Stimulated activated CD8-positive, alpha-beta memory T cell treated with anti-CD3 and anti-CD28 coated beads, Interleukin-15, amount 100 ng/mL, for 24 hours (primary cell): Measurements from ENCODE around the gene COG5.

Experiments
- DNase-seq: peaks from one replicate; pipeline ENCODE4 v3.0.0-alpha.2; 2020; ENCODE audit warnings: low read depth

The COG5 gene

DNA sequence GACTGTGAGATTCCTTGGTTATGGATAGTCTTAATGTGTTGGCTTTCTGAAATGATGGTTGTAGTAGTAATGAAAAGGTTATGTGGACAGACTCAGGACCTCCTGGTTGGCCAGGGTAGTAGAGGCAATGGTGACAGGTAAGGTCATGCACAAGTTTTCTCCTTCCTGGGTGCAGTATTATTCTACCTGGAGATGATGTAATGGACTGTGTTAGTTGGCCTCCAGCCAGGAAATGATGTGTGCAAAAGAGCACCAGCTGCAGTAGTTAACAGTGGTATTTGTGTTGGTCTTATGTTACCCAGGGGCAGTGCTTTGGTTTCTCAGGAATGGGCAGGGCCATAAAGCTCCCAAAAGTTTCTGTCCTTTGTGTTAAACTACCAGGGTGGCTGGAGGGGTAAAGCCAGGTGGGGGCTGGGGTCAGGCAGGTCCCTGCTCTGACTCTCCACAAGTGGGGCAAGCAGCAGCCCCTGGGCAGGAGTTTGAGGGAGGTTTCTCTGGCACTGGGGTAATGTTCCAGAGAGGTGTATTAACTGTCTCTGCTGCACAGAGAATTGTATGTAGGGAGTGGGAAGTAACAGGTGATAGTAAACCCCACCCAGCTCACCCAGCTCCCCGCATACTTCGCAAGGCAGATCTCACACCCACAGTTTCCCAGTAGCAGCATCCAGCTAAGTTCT lies 57.6 kb downstream of the COG5 start:
- DNase-seq = no peak

DNA sequence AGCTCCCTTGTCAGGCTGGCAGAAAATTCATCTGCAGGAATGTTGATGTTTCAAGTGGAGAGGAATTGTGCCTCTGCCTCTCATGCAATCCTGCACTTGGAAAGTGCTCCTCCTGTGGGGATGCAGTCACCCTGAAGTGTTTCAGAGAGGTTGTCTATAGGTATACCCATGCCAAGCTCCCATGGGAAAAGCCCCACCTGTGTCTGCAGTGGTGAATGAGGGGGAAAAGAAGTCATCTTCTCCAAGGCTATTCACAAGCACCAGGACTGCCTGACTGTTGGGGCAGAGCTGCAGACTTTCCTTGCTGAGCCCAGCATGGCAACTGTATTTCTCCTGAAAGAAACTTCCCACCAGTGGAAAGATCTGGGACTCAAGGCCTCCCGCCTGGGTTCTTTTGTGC lies 58.4 kb downstream of the COG5 start:
- DNase-seq = no peak

DNA sequence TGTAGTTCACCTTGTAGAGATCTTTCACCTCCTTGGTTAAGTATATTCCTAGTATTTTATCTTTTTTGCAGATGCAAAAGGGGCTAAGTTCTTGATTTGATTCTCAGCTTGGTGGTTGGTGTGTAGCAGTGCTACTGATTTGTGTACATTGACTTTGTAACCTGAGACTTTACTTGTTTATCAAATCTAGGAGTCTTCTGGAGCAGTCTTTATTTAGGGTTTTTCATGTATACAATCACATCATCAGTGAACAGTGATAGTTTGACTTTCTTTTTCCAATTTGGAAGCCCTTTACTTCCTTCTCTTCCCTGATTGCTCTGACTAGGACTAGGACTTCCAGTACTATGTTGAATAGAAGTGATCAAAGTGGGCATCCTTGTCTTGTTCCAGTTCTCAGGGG lies 60.0 kb downstream of the COG5 start:
- DNase-seq = no peak

DNA sequence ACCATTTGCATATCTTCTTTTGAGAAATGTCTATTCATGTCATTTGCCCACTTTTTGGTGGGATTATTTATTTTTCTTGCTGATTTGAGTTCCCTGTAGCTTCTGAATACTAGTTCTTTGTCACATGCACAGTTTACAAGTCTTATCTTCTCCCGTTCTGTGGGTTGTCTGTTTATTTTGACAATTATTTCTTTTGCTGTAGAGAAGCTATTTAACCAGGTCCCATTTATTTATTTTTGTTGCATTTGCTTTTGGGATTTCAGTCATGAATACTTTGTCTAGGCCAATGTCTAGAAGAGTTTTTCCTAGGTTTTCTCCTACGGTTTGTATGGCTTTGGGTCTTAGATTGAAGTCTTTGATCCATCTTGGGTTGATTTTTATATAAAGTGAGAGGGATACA lies 60.9 kb downstream of the COG5 start:
- DNase-seq = no peak

DNA sequence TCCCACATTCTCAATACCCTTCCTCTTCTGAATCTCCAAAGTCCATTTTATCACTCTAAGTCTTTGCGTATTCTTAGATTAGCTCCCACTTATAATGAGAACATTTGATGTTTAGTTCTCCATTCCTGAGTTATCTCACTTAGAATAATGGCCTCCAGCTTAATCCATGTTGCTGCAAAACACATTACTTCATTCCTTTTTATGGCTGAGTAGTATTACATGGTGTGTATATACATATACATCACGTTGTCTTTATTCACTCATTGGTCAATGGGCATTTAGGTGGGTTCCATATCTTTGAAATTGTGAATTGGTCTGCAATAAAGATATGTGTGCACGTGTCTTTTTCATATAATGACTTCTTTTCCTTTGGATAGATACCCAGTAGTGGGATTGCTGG lies 61.6 kb downstream of the COG5 start:
- no peak for DNase-seq

DNA sequence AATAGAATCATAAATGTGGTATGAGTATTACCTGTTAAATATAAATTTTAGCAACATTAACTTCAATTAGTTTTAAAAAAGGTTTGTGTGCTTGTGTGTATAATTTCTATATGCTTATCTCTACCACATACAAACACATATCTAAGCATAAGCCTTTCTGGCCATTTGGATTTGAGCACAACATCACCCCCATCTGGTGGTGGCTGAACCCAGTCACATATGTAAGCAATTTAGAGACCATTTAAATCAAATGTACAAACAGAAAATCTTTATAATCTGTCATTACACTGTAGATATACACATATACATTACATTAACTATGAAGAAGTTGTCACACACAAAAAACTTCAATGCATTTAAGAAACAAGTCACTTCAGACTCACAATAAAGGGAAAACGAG lies 62.1 kb downstream of the COG5 start:
- no peak for DNase-seq

DNA sequence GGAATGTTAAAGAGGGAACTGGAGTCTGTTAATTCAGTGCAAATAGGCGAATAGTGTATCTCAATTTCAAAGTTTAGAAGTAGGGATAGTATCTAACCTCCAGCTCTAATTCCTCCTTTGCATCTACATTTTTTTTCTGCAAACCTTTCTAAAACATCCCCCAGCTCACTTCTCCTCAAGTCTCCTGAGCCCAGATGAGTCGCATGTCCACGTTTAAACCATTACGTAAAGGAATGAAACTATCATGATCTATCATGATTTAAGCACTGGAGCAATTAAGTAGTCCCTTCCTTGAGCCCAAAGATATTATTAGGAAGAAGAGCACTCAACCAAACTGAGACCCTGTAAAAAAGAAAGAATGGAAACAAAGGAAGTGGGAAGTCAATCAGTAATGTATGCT lies 64.0 kb downstream of the COG5 start:
- no peak for DNase-seq

DNA sequence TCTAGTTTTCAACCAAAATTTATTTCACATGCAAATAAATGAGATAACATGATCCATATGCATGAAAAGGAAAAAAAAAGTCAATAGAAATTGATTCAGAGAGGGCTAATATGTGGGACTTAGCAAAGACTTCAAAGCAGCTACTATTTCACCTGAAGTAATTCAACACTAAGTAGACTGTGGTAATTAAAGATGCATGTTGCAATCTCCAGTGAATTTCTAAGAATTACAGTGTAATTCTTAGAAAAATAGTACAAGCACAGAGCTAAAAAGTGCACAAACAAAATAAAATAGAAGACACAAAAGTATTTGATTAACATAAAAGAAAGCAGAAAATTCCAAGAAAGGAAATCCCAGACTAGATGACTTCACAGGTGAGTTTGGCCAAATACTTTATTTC lies 68.2 kb downstream of the COG5 start:
- DNase-seq = no peak

DNA sequence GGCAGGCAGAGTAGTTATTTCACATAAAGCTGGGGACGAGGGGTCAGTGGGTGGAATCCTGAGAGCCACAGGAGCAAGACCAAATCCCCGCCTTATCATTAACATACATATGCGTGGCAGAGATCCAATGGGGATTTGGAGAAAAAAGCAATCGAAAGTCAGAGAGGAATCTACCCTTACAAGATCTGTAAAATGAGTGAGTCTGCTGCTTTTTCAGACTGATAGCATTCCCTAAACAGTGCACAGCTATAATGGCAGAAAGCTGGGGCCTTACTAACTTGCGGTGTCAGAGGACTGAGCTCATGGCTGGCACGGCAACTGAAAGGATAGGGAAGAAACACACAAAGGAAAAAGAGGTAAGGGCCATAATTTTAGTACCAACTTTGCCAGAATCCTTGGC lies 68.8 kb downstream of the COG5 start:
- no peak for DNase-seq

DNA sequence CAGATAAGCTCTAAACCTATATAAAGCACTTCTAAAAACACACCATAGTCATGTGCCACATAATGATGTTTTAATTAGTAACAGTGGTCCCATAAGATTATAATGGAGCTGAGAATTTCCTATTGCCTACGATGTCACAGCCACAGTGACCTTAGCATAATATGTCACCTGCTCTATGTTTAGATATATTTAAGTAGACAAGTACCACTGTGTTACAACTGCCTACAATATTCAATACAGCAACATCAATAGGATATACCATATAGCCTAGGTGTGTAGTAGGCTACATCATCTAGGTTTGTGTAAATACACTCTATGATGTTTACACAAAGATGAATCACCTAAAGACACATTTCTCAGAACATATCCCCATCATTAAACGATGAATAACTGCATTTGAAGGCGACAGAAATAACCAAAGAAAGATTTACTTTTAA lies 69.4 kb downstream of the COG5 start:
- no peak for DNase-seq

DNA sequence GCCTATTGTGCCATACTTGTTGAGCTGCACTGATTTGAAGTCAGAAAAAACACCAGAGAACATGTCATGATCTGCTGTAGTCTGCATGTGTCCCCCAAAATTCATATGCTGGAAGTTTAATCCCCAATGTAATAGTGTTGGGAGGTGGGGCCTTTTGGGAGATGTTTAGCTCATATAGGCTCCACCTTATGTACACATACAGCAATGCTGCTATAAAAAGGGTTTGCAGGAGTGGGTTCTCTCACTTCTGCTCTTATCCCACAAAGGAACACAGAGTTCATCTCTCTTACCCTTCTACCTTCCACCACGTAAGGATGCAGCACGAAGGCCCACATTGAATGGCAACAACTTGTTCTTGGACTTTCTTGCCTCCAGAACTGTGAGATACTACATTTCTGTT lies 70.8 kb downstream of the COG5 start:
- no peak for DNase-seq

DNA sequence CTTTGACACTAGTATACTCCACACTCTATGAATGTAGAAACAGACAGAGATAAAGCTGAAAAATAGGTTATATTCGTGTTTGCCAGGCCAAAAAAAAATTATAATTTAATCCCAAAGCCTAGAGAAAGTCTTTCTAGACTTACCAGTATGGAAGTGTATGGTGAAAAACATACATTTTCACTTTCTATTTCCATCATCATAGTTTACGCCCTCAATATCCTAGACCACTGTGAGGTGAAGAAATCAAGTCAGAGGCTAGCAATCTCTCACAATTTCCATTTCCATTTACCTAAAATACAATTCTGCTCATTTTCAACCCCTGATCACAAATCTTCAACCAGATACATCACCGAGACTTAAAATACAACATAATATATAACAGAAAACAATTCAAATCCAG lies 77.7 kb downstream of the COG5 start:
- no peak for DNase-seq

DNA sequence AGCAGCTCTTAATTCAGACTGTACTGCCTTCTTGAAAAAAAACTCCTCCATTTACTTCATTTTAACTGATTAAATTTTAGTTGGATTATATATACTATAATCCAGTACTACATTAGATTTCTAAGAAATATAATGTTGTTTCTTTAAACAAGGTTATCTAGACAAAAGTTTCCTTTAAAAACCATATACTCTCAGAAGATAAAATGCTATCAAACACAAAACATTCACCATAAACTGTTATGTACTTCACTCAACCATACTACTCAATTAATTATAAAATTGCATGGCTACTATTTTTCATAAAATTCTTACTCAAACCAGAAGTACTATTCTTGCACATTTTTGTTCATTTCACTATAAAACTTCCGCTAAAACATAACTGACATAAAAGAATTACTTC lies 81.1 kb downstream of the COG5 start:
- no peak for DNase-seq

DNA sequence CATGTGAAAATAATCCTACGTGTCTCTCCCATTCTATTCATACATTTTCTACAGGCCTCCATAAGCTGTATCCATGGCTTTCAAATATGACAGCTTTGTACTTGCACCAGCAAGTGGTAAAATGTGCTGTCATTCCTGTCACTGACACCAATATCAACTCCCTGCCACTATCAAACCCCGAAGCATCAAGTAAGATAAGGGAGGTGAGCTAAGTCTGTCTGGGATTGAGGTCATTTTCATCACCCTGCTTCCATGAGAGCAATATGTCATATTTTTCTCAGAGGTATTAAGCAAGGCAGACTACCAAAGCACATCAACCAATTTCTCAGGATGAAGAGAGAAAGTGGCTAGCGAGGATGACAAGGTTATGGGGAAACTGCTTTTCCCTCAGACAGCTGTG lies 82.8 kb downstream of the COG5 start:
- no peak for DNase-seq

DNA sequence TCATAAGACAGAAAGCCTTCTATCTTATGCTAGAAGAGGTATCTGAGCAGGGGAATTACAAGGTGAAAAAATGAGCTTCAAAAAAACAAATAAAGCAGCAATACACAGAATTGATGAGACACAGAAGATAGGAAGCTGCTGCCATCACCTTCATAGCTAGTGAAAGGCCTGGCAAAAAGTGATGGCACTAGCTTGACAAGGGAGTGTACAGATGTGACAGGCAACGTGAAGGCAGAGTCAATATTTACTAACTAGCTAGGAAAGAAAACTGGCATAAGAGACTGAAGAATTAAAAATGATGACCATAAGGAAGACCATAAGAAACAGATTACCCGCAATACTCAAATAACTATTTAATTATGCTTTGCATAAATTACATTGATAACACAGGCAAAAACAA lies 84.4 kb downstream of the COG5 start:
- DNase-seq = no peak

DNA sequence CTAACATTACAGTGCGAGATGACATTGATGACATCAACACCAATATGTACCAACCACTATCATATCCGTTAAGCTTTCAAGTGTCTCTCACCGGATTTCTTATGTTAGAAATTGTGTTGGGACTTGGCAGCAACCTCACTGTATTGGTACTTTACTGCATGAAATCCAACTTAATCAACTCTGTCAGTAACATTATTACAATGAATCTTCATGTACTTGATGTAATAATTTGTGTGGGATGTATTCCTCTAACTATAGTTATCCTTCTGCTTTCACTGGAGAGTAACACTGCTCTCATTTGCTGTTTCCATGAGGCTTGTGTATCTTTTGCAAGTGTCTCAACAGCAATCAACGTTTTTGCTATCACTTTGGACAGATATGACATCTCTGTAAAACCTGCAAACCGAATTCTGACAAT lies 89.6 kb downstream of the COG5 start:
- DNase-seq = no peak

DNA sequence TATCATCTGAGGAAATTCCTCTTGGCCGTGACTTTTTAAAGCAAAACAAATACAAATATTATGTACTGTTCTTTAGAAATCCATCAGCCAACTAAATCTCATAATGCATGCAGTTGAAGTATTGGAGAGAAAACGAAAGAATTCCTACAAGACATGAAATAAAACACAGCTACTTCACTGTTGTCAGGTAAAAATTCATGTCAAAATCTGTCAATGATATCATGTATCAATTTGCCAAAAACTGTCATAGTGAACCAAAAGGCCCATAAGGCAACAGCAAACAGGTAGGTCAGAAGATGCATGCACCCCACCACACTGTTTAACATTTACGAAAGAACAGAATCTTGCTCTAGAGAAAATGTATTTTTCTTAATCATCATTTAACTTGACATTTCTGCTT lies 91.6 kb downstream of the COG5 start:
- DNase-seq = no peak

DNA sequence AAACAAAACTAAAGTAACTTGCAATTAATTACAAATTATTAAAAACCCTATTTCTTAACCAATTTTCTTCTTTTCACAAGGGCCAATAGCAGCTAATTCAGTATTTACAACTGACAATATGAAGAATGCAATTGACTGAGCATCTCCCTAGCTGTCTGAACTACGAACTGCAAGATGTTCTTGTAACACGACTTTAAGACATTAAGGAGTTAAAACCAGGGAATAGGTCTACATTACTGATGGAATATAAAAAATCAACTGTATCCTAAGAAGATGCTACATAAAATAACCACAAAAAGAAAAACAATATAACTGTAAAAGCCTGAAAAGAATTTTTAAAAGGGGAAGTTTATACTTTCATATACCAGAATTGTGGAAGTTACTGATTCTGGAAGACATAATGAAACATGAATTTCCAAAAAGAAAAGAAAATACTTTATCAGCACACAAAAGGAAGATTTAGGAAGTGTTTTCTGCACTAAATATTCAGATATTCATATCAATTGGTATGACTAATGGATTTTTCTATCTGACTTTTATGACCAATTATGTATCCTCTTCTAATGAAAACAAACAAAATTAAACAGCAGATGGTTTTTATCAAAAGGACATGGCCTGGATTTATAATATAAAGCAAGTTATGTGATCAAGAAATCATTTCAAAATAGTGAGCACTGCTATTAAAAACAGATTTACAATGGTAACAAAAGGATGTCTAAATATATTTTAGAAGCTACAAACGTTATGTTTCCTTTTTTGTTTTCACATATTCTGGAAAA lies 92.2 kb downstream of the COG5 start:
- no peak for DNase-seq

DNA sequence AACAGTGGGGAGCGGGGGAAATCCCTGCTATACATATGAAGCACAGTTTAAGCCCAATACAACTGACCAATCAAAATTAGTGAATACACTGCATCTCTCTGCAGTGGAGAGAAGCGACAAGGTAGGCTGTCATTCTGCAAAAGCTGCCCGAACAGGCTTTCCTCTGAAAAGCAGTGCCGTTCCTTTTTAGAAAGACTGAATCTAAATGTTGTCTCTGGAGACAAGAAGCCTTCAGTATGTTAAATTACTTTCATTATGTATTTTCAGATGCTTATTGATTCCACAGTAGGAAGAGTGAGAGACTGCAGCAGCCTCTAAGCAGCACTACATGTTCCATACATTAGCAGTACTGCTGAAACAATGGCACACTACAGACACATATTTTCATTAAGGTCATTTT lies 93.8 kb downstream of the COG5 start, which contains the start of gene GPR22:
Gene GPR22, plus strand, starts transcription at position 129 of the 400 bp plus-strand sequence. CDS start 4,004 bp downstream, outside the sequence.
- no peak for DNase-seq

DNA sequence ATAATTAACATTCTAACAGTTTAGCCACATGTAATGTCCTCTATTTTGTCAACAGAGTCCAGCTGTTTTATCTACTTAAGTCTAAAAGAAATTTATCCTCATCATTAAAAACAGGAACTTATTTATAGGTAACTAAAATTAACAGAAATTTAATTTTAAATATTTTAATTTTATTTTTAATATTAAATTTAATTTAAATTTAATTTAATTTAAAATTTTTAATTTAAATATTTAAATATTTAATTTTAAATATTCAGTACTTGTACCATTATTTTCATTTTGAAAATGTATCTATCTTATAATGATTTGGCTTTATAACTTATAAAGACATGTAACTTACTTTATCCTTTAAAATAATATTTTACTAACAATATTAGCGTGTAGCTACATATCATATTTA lies 94.9 kb downstream of the COG5 start:
- DNase-seq = no peak

DNA sequence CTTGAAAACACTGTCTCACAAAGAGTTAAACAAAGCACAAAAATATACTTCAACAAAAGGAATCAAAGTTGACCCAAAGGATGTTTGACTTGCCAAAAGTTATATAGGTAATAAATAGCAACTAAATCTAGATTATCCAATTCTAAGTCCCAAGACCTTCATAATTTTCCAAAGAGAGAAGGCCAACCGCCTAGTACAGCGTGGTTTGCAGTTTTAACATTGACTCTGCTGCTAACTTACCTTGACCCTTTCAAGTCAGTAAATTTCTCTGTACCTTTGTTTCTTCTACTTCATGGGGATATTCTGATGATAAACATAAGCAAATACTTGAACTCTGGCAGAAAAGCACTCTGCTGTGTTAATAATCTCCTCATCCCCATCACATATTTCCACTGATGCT lies 95.7 kb downstream of the COG5 start:
- DNase-seq = no peak

DNA sequence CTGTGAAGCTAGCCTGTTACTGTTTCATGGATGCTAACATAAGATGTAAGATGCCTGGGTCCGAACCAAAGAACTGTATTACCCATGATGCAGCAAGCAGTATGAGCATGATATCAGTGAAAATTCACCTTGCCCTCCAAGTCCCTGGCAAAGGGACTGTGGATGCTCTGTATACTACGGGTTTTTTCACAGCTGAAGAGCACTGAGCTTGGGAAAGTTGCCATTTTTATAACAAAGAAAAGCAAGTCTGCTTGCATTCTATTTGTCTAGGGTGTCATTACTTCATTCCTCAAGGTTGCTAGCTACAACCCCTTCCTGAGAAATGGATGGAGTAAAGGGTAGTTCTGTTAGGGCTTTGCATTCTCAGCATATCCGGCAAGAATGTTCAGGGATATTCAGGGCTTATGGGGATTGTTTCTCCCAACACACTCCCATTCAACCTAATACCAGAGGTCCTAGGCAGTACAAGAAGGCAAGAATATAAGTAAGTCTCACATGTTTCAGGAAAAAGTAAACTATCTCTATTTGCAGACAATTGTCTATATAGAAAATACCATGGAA lies 99.0 kb downstream of the COG5 start:
- DNase-seq = no peak
